Spleen (tissue), 7 donors: ENCODE measurements around the gene FAM120B.

Experiments
- POLR2A ChIP-seq, 3 donors: fragments of 450-650 bp; IDR thresholded peaks; one replicate each; pipeline ENCODE4 v1.5.1; 2017; ENCODE audit warnings: antibody characterized with exemption in 3 of 3, mild to moderate bottlenecking in 1 of 3
- TF ChIP-seq, protein P1 (sequence below), 11 experiments: fragments of 200-600 bp in 7 of 11; fragments of 450-650 bp in 4 of 11; sonication (generic) in 4 of 11; IDR thresholded peaks in 8 of 11; conservative IDR thresholded peaks in 3 of 11; 1 replicate in 7 of 11; 2 replicates in 4 of 11; pipeline versions ENCODE4 v1.4.0 to v1.8.0; 2016 to 2021; ENCODE audit warnings: antibody characterized with exemption in 11 of 11, inconsistent platforms in 4 of 11, mild to moderate bottlenecking in 1 of 11
- donor health status: DM: no; HTN: no; CAD: no; lungs with moderate emphysema.
- donor health status: DM: no; HTN: no; CAD: no.
- donor health status: DM: no; HTN: no; CAD: no.

- TF ChIP-seq, protein P1, sequence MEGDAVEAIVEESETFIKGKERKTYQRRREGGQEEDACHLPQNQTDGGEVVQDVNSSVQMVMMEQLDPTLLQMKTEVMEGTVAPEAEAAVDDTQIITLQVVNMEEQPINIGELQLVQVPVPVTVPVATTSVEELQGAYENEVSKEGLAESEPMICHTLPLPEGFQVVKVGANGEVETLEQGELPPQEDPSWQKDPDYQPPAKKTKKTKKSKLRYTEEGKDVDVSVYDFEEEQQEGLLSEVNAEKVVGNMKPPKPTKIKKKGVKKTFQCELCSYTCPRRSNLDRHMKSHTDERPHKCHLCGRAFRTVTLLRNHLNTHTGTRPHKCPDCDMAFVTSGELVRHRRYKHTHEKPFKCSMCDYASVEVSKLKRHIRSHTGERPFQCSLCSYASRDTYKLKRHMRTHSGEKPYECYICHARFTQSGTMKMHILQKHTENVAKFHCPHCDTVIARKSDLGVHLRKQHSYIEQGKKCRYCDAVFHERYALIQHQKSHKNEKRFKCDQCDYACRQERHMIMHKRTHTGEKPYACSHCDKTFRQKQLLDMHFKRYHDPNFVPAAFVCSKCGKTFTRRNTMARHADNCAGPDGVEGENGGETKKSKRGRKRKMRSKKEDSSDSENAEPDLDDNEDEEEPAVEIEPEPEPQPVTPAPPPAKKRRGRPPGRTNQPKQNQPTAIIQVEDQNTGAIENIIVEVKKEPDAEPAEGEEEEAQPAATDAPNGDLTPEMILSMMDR (IDR thresholded peaks at IDR 0.05 in 8 of 11, conservative IDR thresholded peaks at IDR 0.05 in 3 of 11) = no peak
- no peak for TF ChIP-seq POLR2A (IDR thresholded peaks at IDR 0.05)
Measured at GRCh38 chr6:170358496-170358895, 51.9 kb downstream of the FAM120B start.
